Ramos (cell line): ENCODE data around the gene NID1.

Experiments
- in situ Hi-C: fragments of 300-500 bp; cut with MboI; formaldehyde crosslinking; loops from one replicate; pipeline ENCODE4 v1.14.3; 2022; ENCODE audit warnings: low sequenced_read_pairs; ENCODE audit not compliant: unreplicated experiment

NID1 gene

GRCh38 chr1:236039740-236040685 lies 24.9 kb downstream of the NID1 start:
- in situ Hi-C loops, result no loop called here

GRCh38 chr1:236038034-236038433 lies 26.9 kb downstream of the NID1 start:
- in situ Hi-C loops, result no loop called here

GRCh38 chr1:236035681-236036101 lies 29.2 kb downstream of the NID1 start:
- in situ Hi-C loops, result no loop called here

- in situ Hi-C loops, result no loop called here
These were observed 31.6 kb downstream of the NID1 start for GRCh38 chr1:236033336-236033735.

- in situ Hi-C loops, result no loop called here
These were observed 34.4 kb downstream of the NID1 start for GRCh38 chr1:236030534-236030933.

GRCh38 chr1:236029428-236029940 lies 35.4 kb downstream of the NID1 start:
- in situ Hi-C loops, result no loop called here

- in situ Hi-C loops, result no loop called here
These were observed 37.8 kb downstream of the NID1 start for GRCh38 chr1:236027104-236027503.

GRCh38 chr1:236025836-236026235 lies 39.1 kb downstream of the NID1 start:
- in situ Hi-C loops, result no loop called here

GRCh38 chr1:236024641-236025040 lies 40.2 kb downstream of the NID1 start:
- in situ Hi-C loops, result no loop called here

GRCh38 chr1:236023926-236024565 lies 40.8 kb downstream of the NID1 start:
- in situ Hi-C loops, result no loop called here

- in situ Hi-C loops, result no loop called here
These were observed 43.3 kb downstream of the NID1 start for GRCh38 chr1:236021424-236022135.

- in situ Hi-C loops, result no loop called here
These were observed 44.3 kb downstream of the NID1 start for GRCh38 chr1:236020359-236021219.

- in situ Hi-C loops, result no loop called here
These were observed 45.9 kb downstream of the NID1 start for GRCh38 chr1:236018885-236019453.

GRCh38 chr1:236016782-236017400 lies 48.0 kb downstream of the NID1 start:
- in situ Hi-C loops, result no loop called here

- in situ Hi-C loops, result no loop called here
These were observed 48.8 kb downstream of the NID1 start for GRCh38 chr1:236016083-236016482.

- in situ Hi-C loops, result no loop called here
These were observed 49.4 kb downstream of the NID1 start for GRCh38 chr1:236015539-236015938.

GRCh38 chr1:236013330-236013729 lies 51.6 kb downstream of the NID1 start:
- in situ Hi-C loops, result no loop called here

GRCh38 chr1:236011641-236012040 lies 53.2 kb downstream of the NID1 start:
- in situ Hi-C loops, result no loop called here

- in situ Hi-C loops, result no loop called here
These were observed 54.4 kb downstream of the NID1 start for GRCh38 chr1:236010443-236010842.
